ENCODE data around the gene KRTAP4-6. TPM values are rescaled to one million over a fixed set of nuclear protein-coding genes. Genes with fewer than 3 reads are reported as not detected.
"Not testable (repeated sequence)": the region's sequence is repeated elsewhere in the genome, so short reads cannot be mapped to it uniquely, and the experiment has no call there.

The KRTAP4-6 gene
- polyA plus RNA-seq, 12 donors: not detected

- no peak for DNase-seq
Observed at GRCh38 chr17:41107941-41108450, 32.3 kb downstream of the KRTAP4-6 start.

- DNase-seq: not testable (repeated sequence)
Observed at GRCh38 chr17:41105347-41105746, 35.0 kb downstream of the KRTAP4-6 start, which contains the start of gene KRTAP4-9. TSS of gene KRTAP4-9 (plus strand) at chr17:41105389. CDS start at chr17:41105389, 0 bp downstream.

DNA sequence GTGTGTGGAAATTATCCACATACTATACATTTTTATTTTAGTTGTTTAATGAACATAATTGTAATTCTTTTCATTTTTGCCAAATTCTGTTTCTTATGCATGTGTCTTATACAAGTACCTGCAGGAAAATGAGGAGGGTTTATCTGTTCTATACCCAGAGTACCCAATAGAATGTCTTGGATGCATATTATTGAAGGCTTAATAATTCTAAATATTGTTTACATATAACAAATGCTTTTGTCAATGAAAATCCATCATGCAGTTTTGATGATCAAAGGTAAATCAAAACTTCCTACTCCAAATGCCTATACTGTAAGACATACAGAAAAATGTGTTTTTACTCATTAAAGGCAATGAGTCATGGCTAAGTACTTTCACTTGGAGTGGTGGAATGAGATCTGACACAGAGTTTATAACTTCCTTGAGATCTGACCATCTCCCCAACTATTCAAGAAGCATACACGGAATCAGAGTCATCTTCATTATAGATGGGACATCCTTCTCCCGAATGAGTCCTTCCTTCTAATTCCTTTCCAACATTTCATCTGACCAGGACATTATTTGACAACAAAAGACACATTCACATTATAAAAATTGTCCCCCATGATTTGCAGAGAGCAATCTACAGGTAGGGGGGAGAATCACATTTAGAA, 35.8 kb downstream of the KRTAP4-6 start:
- DNase-seq: not testable (repeated sequence)

DNA sequence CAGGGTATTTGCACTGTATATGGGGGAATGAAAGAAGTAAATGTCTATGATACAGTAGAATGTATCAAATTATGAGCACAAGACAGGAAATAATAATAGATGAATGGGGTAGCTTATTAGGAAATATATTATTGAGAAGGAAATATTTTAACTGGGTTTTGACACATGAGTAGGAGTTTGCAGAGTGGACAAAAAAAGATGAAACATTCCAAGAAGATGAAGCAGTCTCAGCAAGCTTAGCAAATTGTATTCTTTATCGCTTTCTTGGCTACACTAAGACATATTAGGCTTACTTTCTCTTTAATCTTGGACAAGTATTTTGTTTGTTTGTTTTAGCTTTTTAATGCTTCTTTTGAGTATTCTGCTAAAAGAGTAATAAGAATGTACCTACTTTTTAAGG, 36.4 kb downstream of the KRTAP4-6 start:
- DNase-seq: no peak

DNA sequence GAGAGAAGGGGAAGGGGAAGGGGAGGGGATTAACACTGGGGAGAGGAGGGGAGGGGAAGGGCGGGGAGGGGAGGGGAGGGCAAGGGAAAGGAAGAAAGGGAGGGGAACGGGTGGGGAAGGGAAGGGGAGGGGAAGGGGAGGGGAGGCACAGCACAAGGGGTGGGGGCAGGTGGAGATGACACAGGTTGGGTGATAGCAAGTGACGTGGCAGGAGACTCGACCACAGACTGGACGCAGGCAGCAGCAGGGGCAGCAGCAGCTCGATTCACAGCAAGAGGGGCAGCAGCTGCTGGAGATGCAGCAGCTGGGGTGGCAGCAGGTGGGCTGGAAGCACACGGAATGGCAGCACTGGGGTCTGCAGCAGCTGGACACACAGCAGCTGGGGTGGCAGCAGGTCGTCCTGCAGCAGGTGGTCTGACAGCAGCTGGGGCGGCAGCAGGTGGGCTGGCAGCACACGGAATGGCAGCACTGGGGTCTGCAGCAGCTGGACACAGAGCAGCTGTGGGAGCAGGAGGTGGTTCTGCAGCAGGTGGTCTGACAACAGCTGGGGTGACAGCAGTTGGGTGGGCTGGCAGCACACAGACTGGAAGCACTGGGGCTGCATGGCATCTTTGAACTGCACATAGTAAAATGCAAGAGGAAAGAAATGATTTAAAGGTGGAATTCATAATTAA, 38.6 kb downstream of the KRTAP4-6 start, which contains the start of gene KRTAP4-16:
KRTAP4-16 (minus strand) TSS at position 624 of the 674 bp plus-strand sequence; CDS start at position 624, 0 bp downstream.
- DNase-seq: no peak

- DNase-seq: not testable (repeated sequence)
Observed at GRCh38 chr17:41099682-41100480, 40.5 kb downstream of the KRTAP4-6 start.

DNA sequence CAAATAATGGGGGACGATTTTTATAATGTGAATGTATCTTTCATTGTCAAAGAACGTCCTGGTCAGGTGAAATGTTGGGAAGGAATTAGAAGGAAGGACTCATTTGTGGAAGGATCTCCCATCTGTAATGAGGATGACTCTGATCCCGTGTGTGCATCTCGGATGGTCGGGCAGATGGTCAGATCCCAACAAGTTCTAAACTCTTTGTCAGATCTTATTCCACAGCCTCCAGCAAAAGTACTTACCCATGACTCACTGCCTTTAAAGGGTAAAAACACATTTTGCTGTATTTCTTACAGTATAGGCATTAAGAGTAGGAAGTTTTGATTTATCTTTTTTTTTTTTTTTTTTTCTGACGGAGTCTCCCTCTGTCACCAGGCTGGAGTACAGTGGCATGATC, 41.9 kb downstream of the KRTAP4-6 start:
- DNase-seq: no peak

GRCh38 chr17:41098042-41098441, 42.3 kb downstream of the KRTAP4-6 start, which contains the start of gene KRTAP4-8:
TSS of gene KRTAP4-8 (minus strand) at chr17:41098142. CDS start at chr17:41098084, 58 bp downstream.
- no peak for DNase-seq

- DNase-seq: no peak
Observed at GRCh38 chr17:41096055-41096454, 44.3 kb downstream of the KRTAP4-6 start.

Other genes with a start within 250 kb of the KRTAP4-6 start
- gene KRT23, start 202.9 kb downstream of the KRTAP4-6 start, polyA plus RNA-seq (ENCODE audit: insufficient read length in 12 of 12): 10 to 100 TPM in 3 of 12 donors, under 1 TPM in 6, not detected in 3; 0.12 to 25.1 (median 0.44) TPM
- 10 to 100 TPM in 1 of 12 donors, 1 to 10 TPM in 9, not detected in 2; 2.3 to 12.3 (median 6.3) TPM for gene KRT39, start 173.6 kb downstream of the KRTAP4-6 start, polyA plus RNA-seq (ENCODE audit: insufficient read length in 12 of 12)
- 10 to 100 TPM in 5 of 12 donors, 1 to 10 TPM in 5, not detected in 2; 3.1 to 16.4 (median 11.0) TPM for gene KRT40, start 156.2 kb downstream of the KRTAP4-6 start, polyA plus RNA-seq (ENCODE audit: insufficient read length in 12 of 12)
- gene KRTAP3-3, start 146.4 kb downstream of the KRTAP4-6 start, polyA plus RNA-seq (ENCODE audit: insufficient read length in 12 of 12): not detected
- 1 to 10 TPM in 4 of 12 donors, under 1 TPM in 5, not detected in 3; 0.22 to 1.4 (median 0.86) TPM for gene KRTAP3-2, start 140.6 kb downstream of the KRTAP4-6 start, polyA plus RNA-seq (ENCODE audit: insufficient read length in 12 of 12)
- not detected for gene KRTAP3-1, start 131.4 kb downstream of the KRTAP4-6 start, polyA plus RNA-seq (ENCODE audit: insufficient read length in 12 of 12)
- not detected for gene KRTAP1-5, start 113.3 kb downstream of the KRTAP4-6 start, polyA plus RNA-seq (ENCODE audit: insufficient read length in 12 of 12)
- gene KRTAP1-4, start 110.3 kb downstream of the KRTAP4-6 start, polyA plus RNA-seq (ENCODE audit: insufficient read length in 12 of 12): not detected
- not detected for gene KRTAP1-3, start 105.7 kb downstream of the KRTAP4-6 start, polyA plus RNA-seq (ENCODE audit: insufficient read length in 12 of 12)
- gene KRTAP1-1, start 99.1 kb downstream of the KRTAP4-6 start, polyA plus RNA-seq (ENCODE audit: insufficient read length in 12 of 12): not detected
- not detected for gene KRTAP2-1, start 93.2 kb downstream of the KRTAP4-6 start, polyA plus RNA-seq (ENCODE audit: insufficient read length in 12 of 12)
- not detected for gene KRTAP2-2, start 85.3 kb downstream of the KRTAP4-6 start, polyA plus RNA-seq (ENCODE audit: insufficient read length in 12 of 12)
- under 1 TPM in 2 of 12 donors, not detected in 10; 0.49 to 0.57 TPM for gene KRTAP2-3, start 80.4 kb downstream of the KRTAP4-6 start, polyA plus RNA-seq (ENCODE audit: insufficient read length in 12 of 12)
- not detected for gene KRTAP2-4, start 74.7 kb downstream of the KRTAP4-6 start, polyA plus RNA-seq (ENCODE audit: insufficient read length in 12 of 12)
- not detected for gene KRTAP4-7, start 56.4 kb downstream of the KRTAP4-6 start, polyA plus RNA-seq (ENCODE audit: insufficient read length in 12 of 12)
- gene KRTAP4-8, start 42.4 kb downstream of the KRTAP4-6 start, polyA plus RNA-seq (ENCODE audit: insufficient read length in 12 of 12): not detected
- gene KRTAP4-16, start 38.3 kb downstream of the KRTAP4-6 start, polyA plus RNA-seq (ENCODE audit: insufficient read length in 12 of 12): not detected
- not detected for gene KRTAP4-9, start 35.2 kb downstream of the KRTAP4-6 start, polyA plus RNA-seq (ENCODE audit: insufficient read length in 12 of 12)
- gene KRTAP4-11, start 22.2 kb downstream of the KRTAP4-6 start, polyA plus RNA-seq (ENCODE audit: insufficient read length in 12 of 12): not detected
- not detected for gene KRTAP4-12, start 16.4 kb downstream of the KRTAP4-6 start, polyA plus RNA-seq (ENCODE audit: insufficient read length in 12 of 12)
- not detected for gene KRTAP4-5, start 9.3 kb upstream of the KRTAP4-6 start, polyA plus RNA-seq (ENCODE audit: insufficient read length in 12 of 12)
- not detected for gene KRTAP4-4, start 20.2 kb upstream of the KRTAP4-6 start, polyA plus RNA-seq (ENCODE audit: insufficient read length in 12 of 12)
- not detected for gene KRTAP4-3, start 27.7 kb upstream of the KRTAP4-6 start, polyA plus RNA-seq (ENCODE audit: insufficient read length in 12 of 12)
- gene KRTAP4-2, start 37.7 kb upstream of the KRTAP4-6 start, polyA plus RNA-seq (ENCODE audit: insufficient read length in 12 of 12): not detected
- not detected for gene KRTAP4-1, start 44.4 kb upstream of the KRTAP4-6 start, polyA plus RNA-seq (ENCODE audit: insufficient read length in 12 of 12)
- gene KRTAP9-1, start 49.3 kb upstream of the KRTAP4-6 start, polyA plus RNA-seq (ENCODE audit: insufficient read length in 12 of 12): not detected
- gene KRTAP9-2, start 86.1 kb upstream of the KRTAP4-6 start, polyA plus RNA-seq (ENCODE audit: insufficient read length in 12 of 12): not detected
- gene KRTAP9-3, start 91.9 kb upstream of the KRTAP4-6 start, polyA plus RNA-seq (ENCODE audit: insufficient read length in 12 of 12): not detected
- gene KRTAP9-8, start 97.5 kb upstream of the KRTAP4-6 start, polyA plus RNA-seq (ENCODE audit: insufficient read length in 12 of 12): not detected
- gene KRTAP9-4, start 109.1 kb upstream of the KRTAP4-6 start, polyA plus RNA-seq (ENCODE audit: insufficient read length in 12 of 12): not detected
- not detected for gene KRTAP9-9, start 114.8 kb upstream of the KRTAP4-6 start, polyA plus RNA-seq (ENCODE audit: insufficient read length in 12 of 12)
- under 1 TPM in 7 of 12 donors, not detected in 5; 0.11 to 0.65 (median 0.24) TPM for gene KRTAP9-6, start 124.8 kb upstream of the KRTAP4-6 start, polyA plus RNA-seq (ENCODE audit: insufficient read length in 12 of 12)
- gene KRTAP9-7, start 135.2 kb upstream of the KRTAP4-6 start, polyA plus RNA-seq (ENCODE audit: insufficient read length in 12 of 12): not detected
- gene KRTAP29-1, start 162.3 kb upstream of the KRTAP4-6 start, polyA plus RNA-seq (ENCODE audit: insufficient read length in 12 of 12): not detected
- gene KRTAP16-1, start 168.8 kb upstream of the KRTAP4-6 start, polyA plus RNA-seq (ENCODE audit: insufficient read length in 12 of 12): not detected
- not detected for gene KRTAP17-1, start 175.2 kb upstream of the KRTAP4-6 start, polyA plus RNA-seq (ENCODE audit: insufficient read length in 12 of 12)
- gene KRT33A, start 210.3 kb upstream of the KRTAP4-6 start, polyA plus RNA-seq (ENCODE audit: insufficient read length in 12 of 12): not detected
- under 1 TPM in 3 of 12 donors, not detected in 9; 0.13 to 0.15 (median 0.14) TPM for gene KRT33B, start 229.3 kb upstream of the KRTAP4-6 start, polyA plus RNA-seq (ENCODE audit: insufficient read length in 12 of 12)
- gene KRT34, start 241.8 kb upstream of the KRTAP4-6 start, polyA plus RNA-seq (ENCODE audit: insufficient read length in 12 of 12): under 1 TPM in 1 of 12 donors, not detected in 11; 0.33 TPM

Data from muscle of arm (tissue), 12 donors.